NOMO-1 (cell line): ENCODE measurements around the gene NPAS3.

Experiments used
- DNase-seq, 2 experiments: peaks; one replicate each; lab custom pipeline; 2025; ENCODE audit not compliant: unreplicated experiment in 2 of 2; lab: John Stamatoyannopoulos, UW

The NPAS3 gene

DNA sequence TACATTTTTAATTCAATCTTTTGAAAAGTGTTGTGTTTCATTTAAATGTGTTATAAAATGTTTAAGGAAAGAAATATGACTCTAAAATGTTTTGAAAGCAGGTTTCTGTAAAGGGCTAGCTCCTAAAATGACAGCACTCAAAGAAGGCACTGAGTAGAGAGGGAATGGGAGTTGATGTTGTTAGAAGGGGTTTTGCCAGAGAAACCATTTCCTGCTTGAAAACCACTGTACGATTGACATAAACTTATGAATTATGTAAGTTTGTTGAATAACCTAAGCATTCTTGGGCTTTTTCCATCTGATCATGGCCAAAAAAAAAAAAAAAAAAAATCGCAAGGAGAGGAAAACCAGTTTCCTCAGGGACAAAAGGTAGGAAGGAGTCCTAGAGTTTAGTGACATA is 778.2 kb downstream of the NPAS3 start:
- no peak for DNase-seq

- no peak for DNase-seq
Observed at GRCh38 chr14:33717866-33718265, 779.2 kb downstream of the NPAS3 start.

DNA sequence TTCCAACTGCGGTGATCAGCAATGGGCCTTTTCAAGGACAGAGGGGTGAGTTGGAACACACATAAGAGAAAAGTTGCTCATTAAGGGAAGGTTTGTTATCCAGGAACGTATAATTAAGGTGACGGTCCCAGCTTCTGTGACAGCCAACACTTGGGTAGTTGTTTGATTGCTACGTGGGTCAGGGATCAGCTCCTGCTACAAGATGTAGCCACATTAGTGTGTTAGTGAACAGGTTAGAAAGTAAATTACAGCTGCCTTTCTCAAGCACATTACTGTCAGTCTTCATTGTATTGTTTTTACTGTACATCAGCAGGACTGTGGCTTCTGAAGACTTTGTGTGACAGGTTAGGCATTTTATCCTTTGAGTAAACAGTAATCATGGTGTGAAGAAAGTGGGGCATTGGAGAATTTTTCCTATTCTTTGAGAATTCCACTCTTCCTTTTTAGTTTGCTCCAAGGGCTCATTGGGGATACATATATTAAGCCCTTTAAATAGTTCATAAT is 781.7 kb downstream of the NPAS3 start:
- DNase-seq: no peak

DNA sequence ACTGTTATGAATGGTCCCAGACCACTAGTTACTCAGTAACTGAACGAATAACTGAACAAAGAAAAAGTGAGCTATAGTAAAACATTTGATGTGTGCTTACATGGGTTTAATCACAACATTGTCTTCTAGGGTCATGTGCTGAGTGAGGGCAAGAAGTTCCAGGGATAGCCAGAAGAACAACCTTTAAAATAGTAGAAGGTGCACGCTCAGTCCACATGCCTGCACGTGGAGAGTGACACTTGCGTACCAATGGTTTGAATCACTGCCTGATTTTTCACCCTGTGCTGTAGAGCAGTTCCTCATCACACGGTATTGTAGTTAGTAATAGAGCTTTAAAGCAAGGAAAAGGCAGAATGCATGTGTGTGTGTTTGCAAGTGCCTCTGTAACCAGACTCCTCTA is 788.0 kb downstream of the NPAS3 start:
- no peak for DNase-seq

DNA sequence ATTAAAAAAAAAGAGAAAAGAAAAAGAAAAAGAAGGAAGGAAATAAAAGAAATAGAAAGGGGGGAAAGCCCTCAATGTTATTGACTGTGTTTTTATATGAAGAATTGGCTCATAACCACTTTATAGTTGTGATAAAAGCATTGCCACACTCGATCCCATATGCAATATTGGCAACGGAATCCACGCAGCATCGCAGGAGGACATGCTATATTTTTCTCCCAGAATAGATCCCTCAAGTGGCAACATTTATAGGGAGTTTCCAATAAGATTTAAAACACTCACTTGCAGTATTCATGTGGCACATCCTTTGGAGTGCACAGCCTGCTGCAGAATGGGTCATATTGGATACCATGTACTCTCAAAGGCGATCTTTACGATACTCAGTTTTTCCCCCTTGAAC is 788.9 kb downstream of the NPAS3 start:
- no peak for DNase-seq

DNA sequence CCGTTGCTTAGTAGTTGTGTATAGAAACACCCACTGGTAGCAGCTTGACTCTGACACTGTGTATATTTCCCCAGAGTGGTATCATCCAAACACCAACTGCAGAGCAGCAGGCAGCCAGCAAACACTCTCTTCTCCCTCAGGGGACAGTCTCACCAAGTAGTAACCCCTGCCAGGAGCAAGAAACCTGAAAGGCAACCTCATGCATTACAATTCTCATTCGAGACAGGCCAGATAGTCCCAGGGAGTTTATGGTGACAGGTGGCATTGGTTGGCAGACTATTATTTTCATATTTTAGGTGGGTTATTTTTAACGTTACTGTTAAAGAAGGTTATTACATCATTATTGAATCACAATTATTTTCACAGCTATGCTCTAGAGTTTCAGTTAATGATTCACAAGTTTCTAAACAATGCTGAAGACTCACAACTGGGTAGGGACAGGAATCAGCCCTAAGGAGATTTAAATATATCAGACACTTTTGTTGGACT is 789.4 kb downstream of the NPAS3 start:
- DNase-seq: no peak

GRCh38 chr14:33730156-33730555 is 791.5 kb downstream of the NPAS3 start:
- no peak for DNase-seq

- DNase-seq: no peak
Observed at GRCh38 chr14:33732175-33732574, 793.5 kb downstream of the NPAS3 start.

- DNase-seq: no peak
Observed at GRCh38 chr14:33733310-33733709, 794.6 kb downstream of the NPAS3 start.

- no peak for DNase-seq
Observed at GRCh38 chr14:33733721-33734120, 795.0 kb downstream of the NPAS3 start.

DNA sequence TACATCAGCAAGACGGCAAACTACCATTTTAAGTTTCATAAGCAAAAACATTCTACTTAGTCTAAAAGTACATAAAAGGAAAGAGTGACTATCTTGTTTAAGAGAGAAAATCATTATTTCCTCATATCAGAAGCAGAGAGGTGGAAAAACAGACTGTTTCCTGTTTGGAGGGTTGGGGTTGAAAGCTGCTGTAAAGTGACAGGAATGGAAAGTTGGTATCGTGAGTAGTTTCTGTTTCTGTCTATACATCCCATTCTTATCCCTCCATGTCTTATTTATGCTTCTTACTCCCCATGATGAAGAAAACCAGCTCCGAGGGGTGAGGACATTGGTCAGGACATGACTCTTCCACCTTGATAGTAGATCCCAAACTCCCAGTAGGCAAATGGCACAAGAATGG is 795.7 kb downstream of the NPAS3 start:
- no peak for DNase-seq

DNA sequence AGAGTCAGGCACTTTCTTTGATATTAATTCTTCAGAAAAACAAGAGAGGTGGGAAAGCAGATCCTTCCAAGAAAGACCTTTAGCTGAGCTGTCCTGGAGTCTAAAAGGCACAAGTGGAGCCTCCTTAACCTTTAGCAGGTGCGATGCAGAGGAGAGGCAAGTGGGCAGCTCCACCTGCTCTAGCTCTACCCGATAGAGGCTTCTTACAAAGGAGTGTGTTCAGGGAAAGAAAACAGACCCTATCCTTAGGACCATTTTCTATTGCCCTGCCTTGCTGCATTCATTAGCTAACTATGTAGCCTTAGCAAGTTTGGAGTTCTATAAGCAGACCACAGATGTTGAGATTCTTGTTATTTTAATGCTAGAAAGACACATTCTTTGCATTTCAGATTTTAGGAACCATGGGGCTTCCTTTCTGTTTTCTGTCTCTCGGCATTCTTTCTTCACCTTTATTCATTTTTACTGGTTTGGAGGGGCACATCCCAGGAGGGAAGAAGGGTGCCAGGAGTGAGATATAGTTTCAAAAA is 797.7 kb downstream of the NPAS3 start:
- no peak for DNase-seq

DNA sequence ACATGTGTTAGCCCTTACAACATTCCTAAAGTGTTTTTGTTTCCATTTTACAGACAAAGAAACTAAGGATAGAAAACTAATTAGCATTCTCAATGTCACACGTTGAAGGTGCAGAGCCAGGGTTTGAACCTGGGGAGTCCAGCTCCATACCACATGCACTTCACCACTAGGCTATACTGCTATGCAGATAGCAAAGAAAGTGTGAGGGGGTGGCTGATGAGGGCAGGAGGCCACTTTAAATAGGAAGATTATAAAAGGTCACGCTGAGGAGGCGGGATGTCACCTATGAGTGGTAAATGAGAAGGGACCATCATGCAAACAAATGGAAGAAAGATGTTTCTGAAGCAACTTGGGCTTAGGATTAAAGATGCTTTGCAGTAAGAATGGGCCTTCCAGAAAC is 798.3 kb downstream of the NPAS3 start:
- DNase-seq: no peak

DNA sequence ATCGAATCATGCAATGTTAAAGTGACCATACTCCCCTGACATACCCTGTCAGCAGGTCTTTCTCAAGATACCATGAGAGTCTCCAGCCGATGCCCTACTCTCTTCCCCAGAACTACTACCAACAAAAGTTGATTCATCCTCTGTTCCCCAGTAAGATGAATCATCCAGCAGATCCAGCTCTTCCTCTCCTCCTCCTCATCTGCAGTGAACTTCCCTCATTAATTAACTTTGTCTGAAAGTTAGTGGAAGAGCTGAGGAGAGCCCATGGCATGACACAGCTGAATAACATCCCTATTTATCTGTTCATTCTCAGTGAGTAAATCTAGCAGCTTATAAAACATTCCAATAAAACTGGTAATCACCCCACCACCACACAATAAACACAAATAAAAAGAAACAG is 798.8 kb downstream of the NPAS3 start:
- DNase-seq: no peak

DNA sequence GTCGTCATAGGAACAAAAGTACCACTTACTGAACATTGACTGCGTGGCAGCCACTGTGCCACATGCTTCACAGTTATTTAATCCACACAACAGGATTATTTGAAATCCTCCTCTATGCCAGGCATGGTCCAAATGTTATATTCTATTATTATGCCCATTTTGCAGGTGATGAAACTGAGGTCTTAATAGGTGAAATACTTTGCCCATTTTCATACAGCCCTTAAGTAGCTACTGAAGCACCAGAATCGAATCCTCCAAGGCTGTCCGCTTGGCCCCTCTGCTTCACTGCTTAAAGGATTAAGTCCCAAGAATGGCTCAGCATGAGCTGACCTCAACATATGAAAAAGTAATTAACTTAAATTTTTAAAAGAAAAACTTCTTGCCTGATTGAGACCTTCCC is 799.4 kb downstream of the NPAS3 start:
- DNase-seq: no peak

DNA sequence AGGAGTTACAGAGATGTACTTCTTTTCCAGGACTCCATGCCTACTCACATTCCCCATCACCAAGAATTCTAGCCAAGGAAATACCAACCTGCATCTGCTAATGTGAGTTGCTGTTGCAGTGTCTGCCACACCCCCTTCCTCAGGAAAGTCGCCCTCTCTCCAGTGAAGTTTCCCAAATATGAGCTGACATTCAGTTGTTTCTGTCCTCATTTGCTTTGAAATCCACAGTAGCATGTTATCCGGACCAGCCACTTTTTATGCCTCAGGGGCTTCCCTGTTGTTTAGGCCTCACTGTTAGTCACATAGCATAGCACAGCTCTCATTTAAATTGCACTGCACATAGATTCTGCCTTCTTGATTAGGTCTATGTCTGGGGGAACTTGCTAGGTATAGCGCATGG is 799.8 kb downstream of the NPAS3 start:
- DNase-seq: no peak

DNA sequence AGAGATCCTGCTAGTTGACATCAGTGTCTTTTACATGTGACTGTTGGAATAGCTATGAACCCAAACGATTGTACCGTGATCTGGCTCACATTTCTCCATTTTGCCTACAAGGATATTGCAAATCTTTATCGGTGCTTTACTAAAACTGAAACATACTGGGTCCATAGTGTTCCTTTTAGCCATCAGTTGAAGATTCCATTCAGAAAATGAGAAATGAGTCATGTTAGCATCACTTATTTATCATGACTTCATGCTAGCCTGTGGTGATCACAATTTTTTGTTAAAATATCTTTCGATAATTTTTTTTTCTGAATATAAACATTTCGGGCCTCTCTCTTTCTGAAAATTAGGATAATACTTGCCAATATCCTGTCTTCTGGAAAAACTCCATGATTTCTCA is 801.9 kb downstream of the NPAS3 start:
- DNase-seq: no peak

DNA sequence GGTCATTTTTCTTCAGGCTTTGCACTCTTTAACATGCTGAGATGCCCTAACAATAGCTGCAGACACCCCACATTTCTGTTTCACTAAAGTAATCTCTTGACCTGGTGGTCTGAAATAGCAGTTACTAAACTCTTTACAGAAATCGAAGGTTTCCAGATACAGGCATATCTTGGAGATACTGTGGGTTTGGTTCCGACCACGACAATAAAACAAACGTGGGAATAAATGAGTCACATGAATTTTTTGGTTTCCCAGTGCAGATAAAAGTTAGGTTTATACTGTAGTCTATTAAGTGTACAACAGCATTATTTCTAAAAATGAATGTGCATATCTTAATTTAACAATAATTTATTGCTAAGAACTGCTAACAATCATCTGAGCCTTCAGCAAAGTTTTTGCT is 803.5 kb downstream of the NPAS3 start:
- DNase-seq: no peak

DNA sequence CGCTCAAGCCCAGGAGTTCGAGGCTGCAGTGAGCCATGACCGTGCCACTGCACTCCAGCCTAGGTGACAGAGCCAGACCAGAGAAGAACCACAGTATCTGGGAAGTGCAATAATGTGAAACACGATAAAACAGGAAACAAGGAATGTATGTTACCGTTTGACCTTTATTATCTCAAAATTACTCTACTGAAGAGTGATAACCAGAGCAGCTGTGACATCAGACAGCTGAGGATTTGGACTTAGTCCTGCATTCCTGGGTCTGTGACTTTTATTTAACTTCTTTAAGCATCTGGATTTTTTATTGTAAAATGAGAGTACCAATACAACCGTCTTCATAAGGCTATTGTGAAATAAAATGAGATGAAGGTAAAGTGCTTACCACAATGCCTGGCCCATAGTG is 806.5 kb downstream of the NPAS3 start:
- no peak for DNase-seq

DNA sequence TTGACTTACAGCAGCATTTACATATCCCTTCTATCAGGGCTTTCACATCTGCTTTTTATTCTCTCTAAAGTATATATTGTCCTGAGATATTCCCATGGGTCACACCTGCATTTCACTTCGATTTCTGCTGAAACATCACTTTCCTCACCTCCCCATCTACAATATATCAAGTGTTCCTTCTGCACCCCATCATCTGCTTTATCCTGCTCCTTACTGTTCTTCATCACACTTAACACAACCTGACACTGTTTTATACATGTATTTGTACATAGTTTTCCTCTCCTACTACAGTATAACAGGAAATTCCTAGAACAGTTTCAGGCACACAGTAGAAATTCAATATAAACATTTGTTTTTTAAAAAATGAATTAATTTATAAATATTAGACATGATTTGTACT is 809.1 kb downstream of the NPAS3 start:
- no peak for DNase-seq

- no peak for DNase-seq
Observed at GRCh38 chr14:33754261-33754660, 815.6 kb downstream of the NPAS3 start.

- DNase-seq: no peak
Observed at GRCh38 chr14:33755358-33755757, 816.7 kb downstream of the NPAS3 start.

DNA sequence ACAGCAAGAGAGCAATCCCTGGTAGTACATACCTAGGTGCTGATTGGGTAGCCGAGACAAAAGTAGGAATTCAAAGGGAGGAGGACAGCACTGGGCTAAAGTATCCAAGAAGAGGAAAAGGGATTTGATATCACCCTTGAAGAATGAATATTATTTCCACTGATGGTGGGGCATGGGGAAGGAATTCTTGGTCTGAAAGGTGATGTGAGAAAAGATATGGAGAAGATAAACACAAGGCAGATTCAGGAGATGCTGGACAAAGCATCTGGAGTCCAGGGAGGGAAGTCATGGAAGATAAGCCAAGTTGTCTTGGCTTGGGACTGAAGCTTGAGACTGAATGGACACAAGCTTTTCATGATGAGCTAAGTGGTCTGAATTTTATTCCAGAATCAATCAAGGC is 818.2 kb downstream of the NPAS3 start:
- no peak for DNase-seq
